ENCODE results near the gene PLK3. TPM values are rescaled to one million over a fixed set of nuclear protein-coding genes. Genes with fewer than 3 reads are reported as not detected.
"Not testable (repeated sequence)": the region's sequence is repeated elsewhere in the genome, so short reads cannot be mapped to it uniquely, and the experiment has no call there.

The PLK3 gene
- total RNA-seq, 4 donors from 2014 or later: 10.6 to 29.3 (median 26.3) TPM

DNA sequence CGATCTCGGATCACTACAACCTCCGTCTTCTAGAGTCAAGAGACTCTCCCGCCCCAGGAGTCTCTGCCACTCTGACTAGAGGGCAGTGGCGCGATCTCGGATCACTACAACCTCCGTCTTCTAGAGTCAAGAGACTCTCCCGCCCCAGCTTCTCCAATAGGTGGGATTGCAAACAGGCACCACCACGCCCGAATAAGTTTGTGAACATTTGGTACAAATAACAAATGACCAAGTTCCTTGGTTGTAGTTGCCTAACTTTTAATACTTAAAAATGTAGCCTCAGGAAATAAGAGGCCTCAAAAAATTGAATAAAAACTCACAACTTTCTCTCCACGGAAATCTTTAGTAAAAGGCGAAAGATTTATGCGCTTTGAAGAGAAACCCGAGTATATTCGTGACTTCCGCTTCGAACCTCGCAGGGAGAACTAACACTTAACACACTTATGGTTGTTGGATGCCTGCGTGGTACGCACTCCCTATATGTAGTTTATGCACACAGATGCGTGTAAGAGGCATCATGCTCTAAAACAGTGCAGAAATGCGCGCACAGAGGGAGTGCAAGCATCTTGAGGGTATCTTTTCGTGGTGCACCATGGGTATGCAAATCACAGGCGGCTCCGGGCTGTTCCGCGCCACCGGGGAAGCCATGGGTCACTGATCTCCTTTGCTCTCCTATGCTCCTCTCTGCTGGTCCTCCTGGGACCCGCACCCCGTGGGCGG, 19.6 kb downstream of the PLK3 start:
- Histone ChIP-seq H3K27me3 (no peaks in the 10 kb centered on the region), H3K4me1 (peaks cover 0 to 53% (median 15%) of the 10 kb centered on the region in 4 donors), H3K4me3 (peak overlapping the region; percentile 28 to 66 (median 58)), H3K36me3 (peaks cover 0 to 16% (median 0%) of the 10 kb centered on the region in 3 donors), H3K27ac (peak overlapping the region; percentile 71 to 96 (median 96)), H3K9me3 (no peaks in the 10 kb centered on the region)
- TF ChIP-seq EP300 (IDR thresholded peaks at IDR 0.05) (peak; percentile 12 to 99), POLR2A (IDR thresholded peaks at IDR 0.05) (peak; percentile 83 to 87)
- TF ChIP-seq, protein P1, sequence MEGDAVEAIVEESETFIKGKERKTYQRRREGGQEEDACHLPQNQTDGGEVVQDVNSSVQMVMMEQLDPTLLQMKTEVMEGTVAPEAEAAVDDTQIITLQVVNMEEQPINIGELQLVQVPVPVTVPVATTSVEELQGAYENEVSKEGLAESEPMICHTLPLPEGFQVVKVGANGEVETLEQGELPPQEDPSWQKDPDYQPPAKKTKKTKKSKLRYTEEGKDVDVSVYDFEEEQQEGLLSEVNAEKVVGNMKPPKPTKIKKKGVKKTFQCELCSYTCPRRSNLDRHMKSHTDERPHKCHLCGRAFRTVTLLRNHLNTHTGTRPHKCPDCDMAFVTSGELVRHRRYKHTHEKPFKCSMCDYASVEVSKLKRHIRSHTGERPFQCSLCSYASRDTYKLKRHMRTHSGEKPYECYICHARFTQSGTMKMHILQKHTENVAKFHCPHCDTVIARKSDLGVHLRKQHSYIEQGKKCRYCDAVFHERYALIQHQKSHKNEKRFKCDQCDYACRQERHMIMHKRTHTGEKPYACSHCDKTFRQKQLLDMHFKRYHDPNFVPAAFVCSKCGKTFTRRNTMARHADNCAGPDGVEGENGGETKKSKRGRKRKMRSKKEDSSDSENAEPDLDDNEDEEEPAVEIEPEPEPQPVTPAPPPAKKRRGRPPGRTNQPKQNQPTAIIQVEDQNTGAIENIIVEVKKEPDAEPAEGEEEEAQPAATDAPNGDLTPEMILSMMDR (IDR thresholded peaks at IDR 0.05): peak in 1 of 5 experiments; percentile 33
- peak; percentile 50 to 72 for DNase-seq (ENCODE audit: low spot score in 2 of 2)
- whole genome bisulfite sequencing, 2 donors: 5 to 7% methylated on average over 28 to 33 of the region's 33 CpGs

DNA sequence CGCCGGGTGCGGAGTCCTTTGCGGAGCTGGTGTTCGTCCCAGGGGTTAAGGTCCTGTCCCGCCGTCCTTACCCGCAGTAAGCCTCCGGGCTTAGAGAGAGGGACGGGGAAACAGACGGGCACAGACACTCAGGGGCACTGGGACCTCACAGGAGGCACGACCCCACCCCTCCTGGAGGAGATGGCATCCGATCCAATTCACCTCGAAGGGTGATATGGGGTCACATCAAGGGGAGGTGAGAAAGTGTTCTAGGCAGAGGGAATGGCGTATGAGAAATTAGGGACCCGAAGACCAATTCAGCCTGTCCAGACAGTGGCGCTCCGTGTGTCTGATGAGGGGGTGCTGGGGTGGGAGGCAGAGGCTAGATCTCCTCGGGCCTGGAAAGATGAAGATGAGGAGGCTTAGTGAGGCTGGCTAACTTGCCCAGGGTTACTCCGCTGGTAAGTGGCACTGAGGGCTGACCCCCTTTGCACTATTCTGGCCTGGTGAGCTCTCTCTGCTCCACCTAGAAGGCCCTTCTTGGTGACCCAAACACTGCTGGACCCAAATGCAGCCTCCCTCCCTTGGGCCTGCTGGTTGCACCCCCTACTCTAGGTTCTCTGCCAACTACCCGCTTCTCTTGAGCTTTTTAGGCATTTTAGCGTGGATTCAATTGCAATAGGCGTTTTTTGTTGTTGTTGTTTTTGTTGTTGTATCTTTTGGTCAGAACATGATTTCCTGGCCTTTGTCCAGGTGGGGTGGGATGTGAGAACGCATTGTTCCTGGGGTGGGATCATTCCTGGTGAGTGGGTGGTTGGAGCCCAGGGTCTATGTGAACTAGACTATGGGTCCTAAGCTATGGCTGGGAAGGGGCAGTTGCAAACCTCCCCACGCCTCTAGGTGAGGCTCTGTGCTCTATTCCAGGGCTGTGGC, 20.4 kb downstream of the PLK3 start:
- no peak for DNase-seq (ENCODE audit: low spot score in 2 of 2)
- peaks cover 0 to 54% (median 15%) of the 10 kb centered on the region in 4 donors for H3K4me1 ChIP-seq
- no peaks in the 10 kb centered on the region for H3K9me3 ChIP-seq
- peak overlapping the region; percentile 71 to 96 (median 96) for H3K27ac ChIP-seq
- no peaks in the 10 kb centered on the region for H3K27me3 ChIP-seq
- 20 to 28% methylated on average over 25 of the region's 25 CpGs for WGBS, 2 donors
- H3K36me3 ChIP-seq: peaks cover 0 to 16% (median 0%) of the 10 kb centered on the region in 3 donors
- H3K4me3 ChIP-seq: peak overlapping the region; percentile 28 to 66 (median 58)
- TF ChIP-seq, protein P1 (IDR thresholded peaks at IDR 0.05): no peak
- TF ChIP-seq POLR2A (IDR thresholded peaks at IDR 0.05): no peak
- TF ChIP-seq EP300 (IDR thresholded peaks at IDR 0.05): no peak

DNA sequence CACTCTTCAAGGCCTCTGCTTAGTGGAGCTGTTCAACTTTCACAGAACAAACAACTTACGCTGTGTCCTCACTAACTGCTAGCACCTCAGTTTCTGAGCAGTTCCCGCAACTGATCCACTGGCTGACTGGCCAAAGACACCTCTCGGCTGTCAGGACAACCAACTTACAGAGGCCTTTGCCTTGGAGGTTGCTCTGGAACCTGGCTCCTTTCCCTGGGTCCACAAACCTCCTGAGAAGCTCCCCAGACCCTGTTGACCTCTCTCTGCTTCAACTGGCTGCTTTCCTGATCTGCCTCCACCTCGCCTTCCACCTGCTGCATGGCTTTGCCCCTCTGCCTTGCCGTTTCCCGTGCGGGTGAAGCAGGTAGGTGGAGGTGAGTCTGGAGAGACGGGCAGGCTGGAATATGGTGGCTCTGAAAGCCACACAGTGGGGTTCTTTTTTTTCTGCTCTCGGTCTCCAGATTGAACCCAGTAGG, 21.1 kb downstream of the PLK3 start:
- TF ChIP-seq POLR2A (IDR thresholded peaks at IDR 0.05): no peak
- peaks cover 0 to 16% (median 0%) of the 10 kb centered on the region in 3 donors for H3K36me3 ChIP-seq
- WGBS, 2 donors: 74 to 79% methylated on average over 9 of the region's 9 CpGs
- peak overlapping the region; percentile 71 to 96 (median 96) for H3K27ac ChIP-seq
- H3K4me1 ChIP-seq: peaks cover 0 to 61% (median 18%) of the 10 kb centered on the region in 4 donors
- H3K4me3 ChIP-seq: no peak overlapping the region
- no peaks in the 10 kb centered on the region for H3K27me3 ChIP-seq
- no peaks in the 10 kb centered on the region for H3K9me3 ChIP-seq
- DNase-seq (ENCODE audit: low spot score in 2 of 2): no peak

DNA sequence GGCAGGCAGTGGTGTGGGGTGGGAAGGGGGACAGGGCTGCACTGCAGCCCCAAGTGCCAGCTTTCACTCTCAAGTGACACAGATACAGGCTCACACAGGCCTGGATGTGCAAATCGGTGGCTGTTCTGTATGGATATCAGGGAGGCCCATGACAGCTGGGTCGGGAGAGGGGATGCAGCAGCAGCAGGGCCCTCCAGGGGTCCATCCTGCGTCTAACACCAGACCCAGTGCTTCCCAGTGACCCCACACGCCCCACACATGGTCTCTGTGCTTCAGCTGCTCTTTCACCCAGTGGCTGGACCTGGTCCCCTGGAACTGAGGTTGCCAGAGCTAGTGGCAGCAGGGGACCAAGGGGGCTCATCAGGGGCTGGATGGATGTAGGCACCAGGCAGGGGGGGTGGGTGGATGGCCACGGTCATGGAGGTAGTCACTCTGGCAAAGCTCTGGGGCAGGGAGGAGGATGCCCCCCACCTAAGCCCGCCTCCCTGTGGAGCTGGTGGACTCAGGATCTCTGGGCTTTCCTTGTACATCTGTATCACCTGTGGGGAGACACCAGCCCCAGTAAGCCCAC, 22.0 kb downstream of the PLK3 start:
- Histone ChIP-seq H3K4me3 (no peak overlapping the region), H3K27ac (peak overlapping the region in 3 of 4 donors; percentile 24 to 96 (median 51)), H3K36me3 (peaks cover 0 to 16% (median 0%) of the 10 kb centered on the region in 3 donors), H3K9me3 (no peaks in the 10 kb centered on the region), H3K4me1 (peaks cover 0 to 70% (median 21%) of the 10 kb centered on the region in 4 donors), H3K27me3 (no peaks in the 10 kb centered on the region)
- DNase-seq (ENCODE audit: low spot score in 2 of 2): no peak
- 82 to 94% methylated on average over 2 to 3 of the region's 6 CpGs for WGBS, 2 donors
- TF ChIP-seq, protein P1 (IDR thresholded peaks at IDR 0.05): no peak
- no peak for TF ChIP-seq EP300 (IDR thresholded peaks at IDR 0.05)
- no peak for TF ChIP-seq POLR2A (IDR thresholded peaks at IDR 0.05)

DNA sequence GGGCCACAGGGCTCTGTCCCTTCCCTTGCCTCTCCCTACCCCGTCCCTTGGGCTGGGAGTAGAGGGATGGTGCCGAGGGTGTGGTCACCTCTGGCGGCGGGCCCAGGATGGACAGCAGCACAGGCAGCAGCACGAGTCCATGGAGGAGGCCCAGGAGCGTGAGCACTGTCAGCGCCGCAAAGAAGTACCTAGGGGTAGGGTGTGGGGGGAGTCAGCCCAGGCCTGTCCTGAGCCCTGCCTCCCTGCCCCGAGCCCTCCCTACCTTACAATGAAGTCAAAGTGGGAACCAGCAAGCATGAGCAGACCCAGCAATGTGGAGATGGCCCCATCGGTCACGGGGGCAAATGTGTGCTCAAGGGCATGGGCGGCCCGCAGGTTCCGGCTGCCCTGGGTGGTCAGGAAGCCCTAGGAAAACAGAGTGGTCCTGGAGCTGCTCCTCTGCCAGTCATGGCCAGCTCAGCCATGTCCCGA, 22.8 kb downstream of the PLK3 start:
- Histone ChIP-seq H3K27me3 (no peaks in the 10 kb centered on the region), H3K9me3 (no peaks in the 10 kb centered on the region), H3K36me3 (peaks cover 0 to 23% (median 0%) of the 10 kb centered on the region in 3 donors), H3K4me1 (peaks cover 0 to 78% (median 21%) of the 10 kb centered on the region in 4 donors), H3K4me3 (no peak overlapping the region), H3K27ac (peak overlapping the region in 3 of 4 donors; percentile 10 to 96 (median 38))
- DNase-seq (ENCODE audit: low spot score in 2 of 2): no peak
- 64 to 77% methylated on average over 13 to 15 of the region's 15 CpGs for WGBS, 2 donors
- TF ChIP-seq, protein P1 (IDR thresholded peaks at IDR 0.05): no peak
- TF ChIP-seq EP300 (IDR thresholded peaks at IDR 0.05) (no peak), POLR2A (IDR thresholded peaks at IDR 0.05) (no peak)

DNA sequence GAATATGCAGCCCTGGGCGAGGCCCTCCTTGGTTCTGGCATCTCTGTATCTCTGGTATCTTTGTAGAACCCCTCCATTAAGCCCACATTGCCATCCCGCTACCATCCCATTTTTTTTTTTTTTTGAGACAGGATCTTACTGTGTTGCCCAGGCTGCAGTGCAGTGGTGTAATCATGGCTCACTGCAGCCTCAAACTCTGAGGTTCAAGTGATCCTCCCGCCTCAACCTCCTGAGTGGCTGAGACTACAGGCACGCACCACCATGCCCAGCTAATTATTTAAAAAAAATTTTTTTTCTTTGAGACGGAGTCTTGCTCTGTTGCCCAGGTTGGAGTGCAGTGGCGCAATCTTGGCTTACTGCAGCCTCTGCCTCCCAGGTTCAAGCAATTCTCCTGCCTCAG, 24.2 kb downstream of the PLK3 start:
- not testable (repeated sequence) for H3K27ac ChIP-seq; H3K27me3 ChIP-seq; DNase-seq (ENCODE audit: low spot score in 2 of 2); H3K4me3 ChIP-seq; H3K9me3 ChIP-seq
- Histone ChIP-seq H3K4me1 (peaks cover 0 to 64% (median 18%) of the 10 kb centered on the region in 4 donors), H3K36me3 (peaks cover 0 to 34% (median 0%) of the 10 kb centered on the region in 3 donors)
- 89 to 94% methylated on average over 6 of the region's 6 CpGs for WGBS, 2 donors
